ENCODE measurements around the gene NUDT14.

DNA sequence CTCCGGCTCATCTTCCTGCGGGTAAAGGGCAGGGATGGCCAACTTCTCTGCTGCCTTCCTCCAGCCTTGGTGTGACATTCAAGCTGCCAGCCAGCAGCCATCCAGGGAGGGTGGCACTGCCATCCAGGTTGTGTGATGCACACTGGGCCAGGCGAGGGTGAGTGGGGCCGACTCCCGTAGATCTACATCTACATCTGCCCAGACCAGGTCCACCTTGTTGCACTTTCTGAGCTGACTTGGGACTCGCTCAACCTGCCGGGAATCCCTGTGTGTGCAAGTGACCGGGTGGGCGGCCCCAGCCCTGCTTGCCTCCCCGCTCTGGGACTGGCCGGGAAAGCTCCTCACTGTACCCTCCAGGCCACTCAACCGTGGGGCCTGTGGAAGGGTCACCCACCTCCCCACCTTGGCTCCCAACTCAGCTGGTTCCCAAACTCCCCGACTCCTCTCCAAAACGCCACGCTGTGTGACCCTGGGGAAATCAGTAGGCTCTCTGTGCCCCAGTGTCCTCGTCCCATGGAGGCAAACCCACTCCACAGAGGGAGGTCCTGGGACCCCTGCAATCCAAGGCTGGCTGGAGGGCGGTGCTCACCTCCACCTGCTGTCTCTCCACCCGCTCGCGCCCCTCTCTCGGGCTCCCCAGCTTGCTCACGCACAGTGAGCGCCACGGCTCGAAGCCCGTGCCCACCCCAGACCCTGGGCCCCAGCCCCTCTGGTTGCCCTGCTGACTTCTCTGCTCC, 27.2 kb downstream of the NUDT14 start:
- TF ChIP-seq POLR2A (IDR thresholded peaks at IDR 0.05), result no peak
- TF ChIP-seq, protein P1, sequence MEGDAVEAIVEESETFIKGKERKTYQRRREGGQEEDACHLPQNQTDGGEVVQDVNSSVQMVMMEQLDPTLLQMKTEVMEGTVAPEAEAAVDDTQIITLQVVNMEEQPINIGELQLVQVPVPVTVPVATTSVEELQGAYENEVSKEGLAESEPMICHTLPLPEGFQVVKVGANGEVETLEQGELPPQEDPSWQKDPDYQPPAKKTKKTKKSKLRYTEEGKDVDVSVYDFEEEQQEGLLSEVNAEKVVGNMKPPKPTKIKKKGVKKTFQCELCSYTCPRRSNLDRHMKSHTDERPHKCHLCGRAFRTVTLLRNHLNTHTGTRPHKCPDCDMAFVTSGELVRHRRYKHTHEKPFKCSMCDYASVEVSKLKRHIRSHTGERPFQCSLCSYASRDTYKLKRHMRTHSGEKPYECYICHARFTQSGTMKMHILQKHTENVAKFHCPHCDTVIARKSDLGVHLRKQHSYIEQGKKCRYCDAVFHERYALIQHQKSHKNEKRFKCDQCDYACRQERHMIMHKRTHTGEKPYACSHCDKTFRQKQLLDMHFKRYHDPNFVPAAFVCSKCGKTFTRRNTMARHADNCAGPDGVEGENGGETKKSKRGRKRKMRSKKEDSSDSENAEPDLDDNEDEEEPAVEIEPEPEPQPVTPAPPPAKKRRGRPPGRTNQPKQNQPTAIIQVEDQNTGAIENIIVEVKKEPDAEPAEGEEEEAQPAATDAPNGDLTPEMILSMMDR (IDR thresholded peaks at IDR 0.05), result no peak
